NCI-H460 (cell line): ENCODE results near the gene OPTC. TPM values are rescaled to one million over a fixed set of nuclear protein-coding genes. Genes with fewer than 3 reads are reported as not detected.

Experiments used
- DNase-seq: peaks from one replicate; pipeline ENCODE4 v3.0.0-alpha.2; 2016; ENCODE audit warnings: low read depth; ENCODE audit errors: extremely low read depth
- total RNA-seq: library from RNA; depleted of rRNA; stranded (reverse); fragments of >200 nt; shearing (Covaris generic); gene quantifications from 2 replicates; pipeline ENCODE4 v1.2.3, GENCODE V29; 2014; rRNA removed

OPTC gene
- total RNA-seq, 1 experiment from 2014 or later, result not detected

- no peak for DNase-seq
These were observed 61.1 kb downstream of the OPTC start for GRCh38 chr1:203555076-203555475.

- DNase-seq, result no peak
These were observed 61.6 kb downstream of the OPTC start for GRCh38 chr1:203555511-203556046.

- no peak for DNase-seq
These were observed 62.3 kb downstream of the OPTC start for GRCh38 chr1:203556047-203556851.

GRCh38 chr1:203557390-203557789 lies 63.4 kb downstream of the OPTC start:
- DNase-seq, result no peak

DNA sequence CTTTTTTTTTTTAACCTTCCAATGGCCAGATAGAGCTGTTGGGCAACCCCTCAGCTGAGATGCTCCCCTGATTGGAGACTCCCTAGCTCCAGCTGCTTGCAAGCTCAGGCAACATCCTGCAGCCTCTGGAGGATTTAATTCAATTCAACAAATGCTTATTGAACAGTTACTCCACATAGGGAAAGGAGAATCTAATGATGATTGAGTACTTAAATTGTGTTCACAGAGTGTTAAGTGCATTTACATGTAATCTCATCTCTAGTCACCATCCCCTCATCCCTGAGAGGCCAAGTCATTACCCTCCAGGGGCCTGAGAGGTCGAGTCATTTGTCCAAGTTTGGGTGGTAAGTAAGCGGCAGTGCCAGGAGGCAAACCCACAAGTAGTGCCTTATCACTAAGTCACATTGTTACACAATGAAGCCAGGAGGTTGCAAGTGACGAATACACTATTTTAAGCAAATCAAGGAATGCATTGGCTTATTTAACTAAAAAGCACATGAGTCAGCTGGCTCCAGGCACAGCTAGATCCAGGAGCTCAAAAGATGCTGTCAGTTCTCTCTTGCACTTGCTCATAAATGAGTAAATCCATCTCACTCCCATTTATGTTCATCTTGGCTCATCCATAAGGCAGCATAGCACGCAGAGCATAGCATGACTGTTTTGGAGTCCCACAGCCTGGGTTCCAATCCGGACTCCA lies 64.3 kb downstream of the OPTC start:
- DNase-seq, result peak; percentile 16

Other genes starting within 250 kb of the OPTC start
- gene BTG2, start 188.6 kb upstream of the OPTC start, total RNA-seq, result 19.6 and 19.9 TPM in 2 replicates
- gene FMOD, start 143.0 kb upstream of the OPTC start, total RNA-seq, result 0.38 and 0.45 TPM in 2 replicates
- not detected in 2 replicates for gene PRELP, start 18.3 kb upstream of the OPTC start, total RNA-seq
- 6.5 and 7.1 TPM in 2 replicates for gene ATP2B4, start 132.7 kb downstream of the OPTC start, total RNA-seq